Stomach (tissue), 9 donors: ENCODE results near the gene CS. TPM values are rescaled to one million over a fixed set of nuclear protein-coding genes. Genes with fewer than 3 reads are reported as not detected.
"Not testable (repeated sequence)": the region's sequence is repeated elsewhere in the genome, so short reads cannot be mapped to it uniquely, and the experiment has no call there.

Experiments
- DNase-seq, 2 donors: peaks; one replicate each; pipeline versions ENCODE4 v3.0.0 to v3.0.0-alpha.2; 2013 to 2019
- H3K27ac ChIP-seq, 5 donors: fragments of 200-600 bp in 4 of 5; sonication (generic) in 4 of 5; one replicate each; pipeline ENCODE4 v1.5.1; 2013 to 2019; ENCODE audit warnings: mild to moderate bottlenecking in 1 of 5, moderate library complexity in 1 of 5
- H3K27me3 ChIP-seq, 3 donors: fragments of 200-600 bp; sonication (generic); one replicate each; pipeline ENCODE4 v1.5.1; 2017 to 2019; ENCODE audit warnings: mixed run types in 1 of 3
- H3K36me3 ChIP-seq, 4 donors: fragments of 200-600 bp; sonication (generic); 1 replicate in 3 of 4; 2 replicates in 1 of 4; pipeline ENCODE4 v1.5.1; 2016 to 2019
- H3K4me1 ChIP-seq, 4 donors: fragments of 200-600 bp; sonication (generic); one replicate each; pipeline ENCODE4 v1.5.1; 2016 to 2019
- H3K4me3 ChIP-seq, 4 donors: fragments of 200-600 bp; sonication (generic) in 3 of 4; one replicate each; pipeline ENCODE4 v1.5.1; 2016 to 2019; ENCODE audit warnings: mild to moderate bottlenecking in 1 of 4
- H3K9me3 ChIP-seq, 4 donors: fragments of 200-600 bp; sonication (generic); one replicate each; pipeline ENCODE4 v1.5.1; 2016 to 2019
- CTCF ChIP-seq, 7 experiments: fragments of 450-650 bp in 4 of 7; fragments of 200-600 bp in 3 of 7; sonication (generic) in 3 of 7; IDR thresholded peaks; one replicate each; pipeline ENCODE4 v1.5.1; 2016 to 2019; ENCODE audit warnings: antibody characterized with exemption in 7 of 7, control low read depth in 2 of 7, mild to moderate bottlenecking in 1 of 7
- EP300 ChIP-seq: sonication (generic); formaldehyde crosslinking; IDR thresholded peaks from one replicate; pipeline ENCODE4 v1.6.1; 2017; ENCODE audit warnings: antibody characterized with exemption
- POLR2A ChIP-seq, 4 donors: fragments of 450-650 bp; IDR thresholded peaks; one replicate each; pipeline ENCODE4 v1.6.1; 2016; ENCODE audit warnings: antibody characterized with exemption in 4 of 4, control low read depth in 2 of 4, mild to moderate bottlenecking in 1 of 4, moderate library complexity in 1 of 4
- POLR2AphosphoS5 ChIP-seq, 3 donors: sonication (generic); formaldehyde crosslinking; IDR thresholded peaks; one replicate each; pipeline ENCODE4 v1.6.1; 2016; ENCODE audit warnings: antibody characterized with exemption in 3 of 3
- WGBS, 5 donors: extraction: QIAGEN DNeasy Blood & Tissue Kit in 3 of 5; methylation state at CpG; one replicate each; pipeline versions ENCODE4 v1.1.5 to v1.1.7; 2013 to 2018; 5-methylcytosine and 5-hydroxymethylcytosine counted together
- intact Hi-C: fragments of 100-400 bp; cut with DNase I; formaldehyde crosslinking; loops from one replicate; pipeline ENCODE4 v1.15.1; 2023; ENCODE audit warnings: low total_unique reads
- polyA plus RNA-seq, 3 donors: library from polyadenylated mRNA; stranded (reverse); fragments of 200-250 nt; gene quantifications; one replicate each; pipeline ENCODE4 v1.2.3, GENCODE V29; 2013
- total RNA-seq, 5 donors: library from RNA; depleted of rRNA; stranded (reverse); fragments of >200 nt; gene quantifications; one replicate each; pipeline versions ENCODE4 v1.1.0 to v1.2.3, GENCODE V29; 2014 to 2016
- donor health status: healthy with polysubstance abuse.
- donor health status: Bipolar disorder and iron deficiency.
- donor health status: healthy.

CS gene
- total and polyA plus RNA-seq, 8 donors, result 51.9 to 174 (median 114) TPM

- no peaks in the 10 kb centered on the region for H3K27me3 ChIP-seq
- no peak for DNase-seq
- intact Hi-C loops, result no loop called here
- peaks cover 66 to 97% (median 94%) of the 10 kb centered on the region in 4 donors for H3K36me3 ChIP-seq
- no peak for TF ChIP-seq POLR2A (IDR thresholded peaks at IDR 0.05)
- TF ChIP-seq POLR2AphosphoS5 (IDR thresholded peaks at IDR 0.05), result no peak
- TF ChIP-seq EP300, result no peak
- no peak for TF ChIP-seq CTCF (IDR thresholded peaks at IDR 0.05)
- H3K4me1 ChIP-seq, result peaks cover 8 to 28% (median 13%) of the 10 kb centered on the region in 4 donors
- H3K9me3 ChIP-seq, result no peaks in the 10 kb centered on the region
- H3K27ac ChIP-seq, result no peak overlapping the region
- WGBS, 5 donors, result 77 to 90% (median 87%) methylated on average over 6 of the region's 6 CpGs
- H3K4me3 ChIP-seq, result no peak overlapping the region
These were observed 18.1 kb downstream of the CS start for GRCh38 chr12:56282030-56282429.

DNA sequence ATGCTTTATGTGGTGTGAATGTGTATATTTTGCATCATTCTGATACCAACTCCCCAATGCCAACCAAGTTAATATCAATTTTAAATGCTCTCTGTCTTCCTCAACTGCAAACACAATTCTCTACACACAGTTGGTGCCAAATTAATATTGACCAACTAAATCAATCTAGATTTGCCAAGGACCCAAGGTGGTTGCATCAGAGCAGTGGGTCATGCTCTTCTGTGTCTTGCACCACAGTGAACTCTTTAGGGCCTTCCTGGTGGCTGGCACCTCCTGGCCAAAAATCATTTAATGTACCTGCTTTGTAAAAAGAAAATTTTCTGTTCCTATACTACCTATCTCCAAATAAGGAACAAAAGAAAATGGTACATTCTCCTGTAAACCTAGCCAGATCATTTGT is 19.3 kb downstream of the CS start:
- Histone ChIP-seq H3K4me3 (no peak overlapping the region), H3K27ac (no peak overlapping the region), H3K27me3 (no peaks in the 10 kb centered on the region), H3K9me3 (no peaks in the 10 kb centered on the region), H3K4me1 (peaks cover 0 to 16% (median 2%) of the 10 kb centered on the region in 4 donors), H3K36me3 (peaks cover 70 to 100% (median 100%) of the 10 kb centered on the region in 4 donors)
- TF ChIP-seq EP300 (no peak), CTCF (IDR thresholded peaks at IDR 0.05) (no peak), POLR2AphosphoS5 (IDR thresholded peaks at IDR 0.05) (no peak), POLR2A (IDR thresholded peaks at IDR 0.05) (no peak)
- DNase-seq, result no peak
- intact Hi-C loops, result no loop called here

- no peak overlapping the region for H3K4me3 ChIP-seq
- no peaks in the 10 kb centered on the region for H3K9me3 ChIP-seq
- intact Hi-C loops, result no loop called here
- WGBS, 5 donors, result 89 to 95% (median 94%) methylated on average over 3 of the region's 3 CpGs
- H3K4me1 ChIP-seq, result peaks cover 0 to 11% (median 0%) of the 10 kb centered on the region in 4 donors
- peaks cover 78 to 100% (median 100%) of the 10 kb centered on the region in 4 donors for H3K36me3 ChIP-seq
- no peak for DNase-seq
- no peak overlapping the region for H3K27ac ChIP-seq
- no peaks in the 10 kb centered on the region for H3K27me3 ChIP-seq
- TF ChIP-seq POLR2A (IDR thresholded peaks at IDR 0.05), result no peak
- no peak for TF ChIP-seq CTCF (IDR thresholded peaks at IDR 0.05)
- TF ChIP-seq POLR2AphosphoS5 (IDR thresholded peaks at IDR 0.05), result no peak
- TF ChIP-seq EP300, result no peak
These were observed 21.2 kb downstream of the CS start for GRCh38 chr12:56278905-56279304.

DNA sequence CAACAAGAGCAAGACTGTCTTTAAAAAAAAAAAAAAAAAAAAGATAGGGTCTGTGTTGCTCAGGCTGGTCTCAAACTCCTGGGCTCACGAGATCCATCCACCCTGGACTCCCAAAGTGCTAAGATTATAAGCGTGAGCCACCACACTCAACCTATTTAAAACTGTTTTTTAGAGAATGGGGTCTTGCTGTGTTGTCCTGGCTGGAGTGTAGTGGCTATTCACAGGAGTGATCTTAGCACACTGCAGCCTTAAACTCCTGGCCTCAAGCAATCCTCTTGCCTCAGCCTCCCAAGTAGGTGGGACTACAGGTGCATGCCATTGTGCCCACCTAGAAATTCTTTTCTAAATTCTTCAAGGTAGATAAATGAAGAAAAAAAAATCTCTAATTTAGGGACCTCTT is 25.8 kb downstream of the CS start:
- no peak for DNase-seq
- intact Hi-C loops, result no loop called here
- no peak overlapping the region for H3K27ac ChIP-seq
- peaks cover 0 to 10% (median 0%) of the 10 kb centered on the region in 4 donors for H3K4me1 ChIP-seq
- TF ChIP-seq POLR2AphosphoS5 (IDR thresholded peaks at IDR 0.05) (no peak), POLR2A (IDR thresholded peaks at IDR 0.05) (no peak), CTCF (IDR thresholded peaks at IDR 0.05) (no peak), EP300 (no peak)
- H3K27me3 ChIP-seq, result no peaks in the 10 kb centered on the region
- H3K4me3 ChIP-seq, result no peak overlapping the region
- peaks cover 65 to 100% (median 99%) of the 10 kb centered on the region in 4 donors for H3K36me3 ChIP-seq
- 94 to 98% (median 95%) methylated on average over 2 of the region's 2 CpGs for WGBS, 5 donors
- no peaks in the 10 kb centered on the region for H3K9me3 ChIP-seq

DNA sequence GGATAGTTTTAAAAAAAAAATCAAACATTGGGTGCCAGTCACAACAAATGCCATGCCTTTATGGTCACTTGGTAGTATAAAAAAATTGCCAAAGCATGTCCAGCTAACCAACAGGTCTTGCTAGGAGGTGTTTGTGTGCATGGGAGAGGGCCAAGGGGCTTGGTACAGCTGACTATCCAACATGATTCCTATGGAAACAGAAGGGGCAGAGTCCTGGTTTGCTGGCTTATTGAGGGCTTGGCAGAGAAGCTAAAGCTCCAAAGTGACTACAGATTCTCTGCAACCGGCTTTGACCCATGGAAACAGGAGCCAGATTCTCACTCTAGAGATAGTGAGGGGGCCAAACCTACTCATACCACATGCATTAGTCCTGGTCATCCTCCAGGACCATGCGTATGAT is 27.7 kb downstream of the CS start:
- intact Hi-C loops, H3K9me3 ChIP-seq, H3K4me3 ChIP-seq, DNase-seq, H3K27me3 ChIP-seq, H3K27ac ChIP-seq: not testable (repeated sequence)
- peaks cover 51 to 89% (median 83%) of the 10 kb centered on the region in 4 donors for H3K36me3 ChIP-seq
- H3K4me1 ChIP-seq, result peaks cover 3 to 20% (median 7%) of the 10 kb centered on the region in 4 donors
- WGBS, 5 donors, result 81 to 91% (median 88%) methylated on average over 2 of the region's 2 CpGs
